Hematopoietic multipotent progenitor cell treated with erythropoietin and hydrocortisone succinate and interleukin-3 and kit ligand, for 4 days (in vitro differentiated cells): ENCODE measurements around the gene RGS7.
"Not testable (repeated sequence)": the region's sequence is repeated elsewhere in the genome, so short reads cannot be mapped to it uniquely, and the experiment has no call there.

Source experiments
- DNase-seq: peaks from one replicate; pipeline ENCODE4 v3.0.0-alpha.2; 2015

Gene RGS7

GRCh38 chr1:240763095-240763494 lies 593.9 kb downstream of the RGS7 start:
- DNase-seq: not testable (repeated sequence)

GRCh38 chr1:240762471-240762987 lies 594.5 kb downstream of the RGS7 start:
- not testable (repeated sequence) for DNase-seq

GRCh38 chr1:240758777-240759176 lies 598.2 kb downstream of the RGS7 start:
- not testable (repeated sequence) for DNase-seq

DNA sequence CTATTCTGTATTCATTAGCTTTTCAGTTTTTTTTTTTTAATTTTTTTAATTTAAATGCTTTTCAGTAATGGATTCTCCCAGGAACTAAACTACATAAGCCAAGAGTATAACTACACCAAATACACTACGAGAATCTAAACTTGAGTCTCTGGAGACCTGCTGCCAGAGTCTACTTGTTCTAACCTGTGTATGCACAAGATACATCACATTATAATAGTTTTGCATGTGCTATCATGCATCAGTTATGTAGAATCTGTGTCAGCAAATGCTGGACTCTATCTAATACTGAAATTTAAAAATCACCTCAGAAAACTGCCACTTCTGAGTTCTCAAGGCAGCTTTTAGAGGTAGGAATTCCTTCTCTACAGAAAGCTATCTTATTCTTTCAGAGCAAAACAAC lies 598.7 kb downstream of the RGS7 start:
- DNase-seq: no peak

GRCh38 chr1:240747907-240748306 lies 609.1 kb downstream of the RGS7 start:
- DNase-seq: no peak

- DNase-seq: no peak
Measured at GRCh38 chr1:240743705-240744104, 613.3 kb downstream of the RGS7 start.

DNA sequence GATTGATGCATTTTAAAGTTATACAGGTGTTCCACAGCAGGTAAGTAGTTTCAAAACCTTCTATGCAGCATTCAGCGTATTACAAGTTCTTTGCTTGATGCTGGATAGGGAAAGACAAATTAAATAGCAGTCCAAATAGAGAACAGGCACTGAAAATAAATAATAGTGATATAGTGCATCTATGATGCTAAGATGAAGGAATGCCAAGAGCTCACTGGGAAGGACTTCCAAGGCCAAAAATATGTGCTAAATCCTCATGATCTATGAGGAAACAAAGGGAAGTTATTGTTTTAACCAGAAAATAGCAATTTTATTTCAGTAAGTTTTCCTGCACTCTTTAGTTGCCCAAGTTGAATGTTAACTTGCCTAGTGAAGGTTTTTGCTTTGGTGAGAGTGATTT lies 617.3 kb downstream of the RGS7 start:
- no peak for DNase-seq

DNA sequence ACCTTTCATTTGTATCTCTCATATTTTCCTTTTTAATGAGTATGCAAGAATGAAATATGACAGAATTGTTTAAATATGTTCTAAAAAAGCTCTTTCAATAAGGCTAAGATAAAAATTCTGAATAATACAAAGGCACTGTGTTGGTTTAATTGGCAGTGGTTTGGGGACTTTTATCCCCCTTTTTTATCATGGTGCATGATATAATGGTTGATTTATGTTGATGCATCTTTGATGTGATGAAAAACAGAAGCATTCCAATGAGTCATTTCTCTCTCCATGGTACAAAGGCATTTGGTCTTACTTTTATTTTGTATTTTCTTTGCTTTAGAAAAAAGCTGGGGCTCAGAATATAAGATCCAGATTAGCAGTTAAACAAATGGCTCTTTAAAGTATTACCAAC lies 617.9 kb downstream of the RGS7 start:
- DNase-seq: no peak

GRCh38 chr1:240737766-240738265 lies 619.2 kb downstream of the RGS7 start:
- no peak for DNase-seq

- DNase-seq: no peak
Measured at GRCh38 chr1:240737298-240737697, 619.7 kb downstream of the RGS7 start.

GRCh38 chr1:240734705-240735104 lies 622.3 kb downstream of the RGS7 start:
- not testable (repeated sequence) for DNase-seq

DNA sequence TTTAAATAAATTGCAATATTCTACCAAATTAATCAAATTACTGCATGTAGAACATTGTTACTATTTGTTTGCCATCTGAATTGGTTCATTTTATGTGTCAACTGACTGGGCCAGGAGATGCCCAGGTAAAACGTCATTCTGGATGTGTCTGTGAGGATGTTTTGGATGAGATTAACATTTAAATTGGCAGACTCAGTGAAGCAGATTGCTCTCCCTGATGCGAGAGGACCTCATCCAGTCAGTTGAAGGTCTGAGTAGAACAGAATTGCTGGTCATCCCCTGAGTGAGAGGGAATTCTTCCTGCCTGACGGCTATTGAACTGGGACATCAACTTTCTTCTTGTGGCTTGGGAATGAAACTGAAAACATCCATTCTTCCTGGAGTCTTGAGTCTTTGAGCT lies 623.0 kb downstream of the RGS7 start:
- DNase-seq: no peak

GRCh38 chr1:240732390-240732789 lies 624.6 kb downstream of the RGS7 start:
- peak; percentile 71 for DNase-seq
